GM19328 (cell line): ENCODE results near the gene EREG.

Source experiments
- ATAC-seq: cut with Tn5 transposase; IDR thresholded peaks from one replicate; pipeline ENCODE4 v1.9.1; 2021; ENCODE audit warnings: mild to moderate bottlenecking, moderate library complexity; ENCODE audit not compliant: unreplicated experiment

EREG gene

GRCh38 chr4:74364652-74365491 lies at the start of gene EREG:
Gene EREG, plus strand, starts transcription at chr4:74365145. Its CDS starts 164 bp downstream, at chr4:74365309.
- ATAC-seq, result no peak

GRCh38 chr4:74315376-74315775 lies 49.6 kb upstream of the EREG start:
- no peak for ATAC-seq

GRCh38 chr4:74316397-74316796 lies 48.5 kb upstream of the EREG start:
- no peak for ATAC-seq

- no peak for ATAC-seq
These were observed 47.2 kb upstream of the EREG start for GRCh38 chr4:74317616-74318246.

- no peak for ATAC-seq
These were observed 46.7 kb upstream of the EREG start for GRCh38 chr4:74318276-74318675.

GRCh38 chr4:74319470-74319869 lies 45.5 kb upstream of the EREG start:
- no peak for ATAC-seq

- ATAC-seq, result peak; percentile 71
These were observed 44.3 kb upstream of the EREG start for GRCh38 chr4:74320559-74321118.

GRCh38 chr4:74322301-74322700 lies 42.6 kb upstream of the EREG start:
- no peak for ATAC-seq

- ATAC-seq, result no peak
These were observed 41.3 kb upstream of the EREG start for GRCh38 chr4:74323663-74324062.

GRCh38 chr4:74324262-74324661 lies 40.7 kb upstream of the EREG start:
- ATAC-seq, result no peak

GRCh38 chr4:74325886-74326285 lies 39.1 kb upstream of the EREG start:
- ATAC-seq, result no peak

- ATAC-seq, result no peak
These were observed 37.2 kb upstream of the EREG start for GRCh38 chr4:74327762-74328161.

GRCh38 chr4:74328501-74328900 lies 36.4 kb upstream of the EREG start:
- ATAC-seq, result no peak

- no peak for ATAC-seq
These were observed 35.6 kb upstream of the EREG start for GRCh38 chr4:74329307-74329706.

- ATAC-seq, result no peak
These were observed 34.6 kb upstream of the EREG start for GRCh38 chr4:74330295-74330750.

GRCh38 chr4:74331252-74331651 lies 33.7 kb upstream of the EREG start:
- no peak for ATAC-seq

- no peak for ATAC-seq
These were observed 33.0 kb upstream of the EREG start for GRCh38 chr4:74331944-74332343.

GRCh38 chr4:74334636-74335035 lies 30.3 kb upstream of the EREG start:
- no peak for ATAC-seq

GRCh38 chr4:74335341-74336021 lies 29.5 kb upstream of the EREG start:
- ATAC-seq, result peak; percentile 84

GRCh38 chr4:74338792-74339333 lies 26.1 kb upstream of the EREG start:
- ATAC-seq, result no peak

GRCh38 chr4:74339501-74339900 lies 25.4 kb upstream of the EREG start:
- ATAC-seq, result no peak
